NT2/D1 (cell line): ENCODE measurements around the gene CYP27C1.

Experiments used
- YY1 ChIP-seq: IDR thresholded peaks from 2 replicates; pipeline ENCODE4 v1.6.1; 2011; ENCODE audit not compliant: insufficient read length, insufficient read depth
- ZNF274 ChIP-seq: IDR thresholded peaks from 2 replicates; pipeline ENCODE4 v1.6.1; 2011; ENCODE audit warnings: mild to moderate bottlenecking, low read depth, low read length

DNA sequence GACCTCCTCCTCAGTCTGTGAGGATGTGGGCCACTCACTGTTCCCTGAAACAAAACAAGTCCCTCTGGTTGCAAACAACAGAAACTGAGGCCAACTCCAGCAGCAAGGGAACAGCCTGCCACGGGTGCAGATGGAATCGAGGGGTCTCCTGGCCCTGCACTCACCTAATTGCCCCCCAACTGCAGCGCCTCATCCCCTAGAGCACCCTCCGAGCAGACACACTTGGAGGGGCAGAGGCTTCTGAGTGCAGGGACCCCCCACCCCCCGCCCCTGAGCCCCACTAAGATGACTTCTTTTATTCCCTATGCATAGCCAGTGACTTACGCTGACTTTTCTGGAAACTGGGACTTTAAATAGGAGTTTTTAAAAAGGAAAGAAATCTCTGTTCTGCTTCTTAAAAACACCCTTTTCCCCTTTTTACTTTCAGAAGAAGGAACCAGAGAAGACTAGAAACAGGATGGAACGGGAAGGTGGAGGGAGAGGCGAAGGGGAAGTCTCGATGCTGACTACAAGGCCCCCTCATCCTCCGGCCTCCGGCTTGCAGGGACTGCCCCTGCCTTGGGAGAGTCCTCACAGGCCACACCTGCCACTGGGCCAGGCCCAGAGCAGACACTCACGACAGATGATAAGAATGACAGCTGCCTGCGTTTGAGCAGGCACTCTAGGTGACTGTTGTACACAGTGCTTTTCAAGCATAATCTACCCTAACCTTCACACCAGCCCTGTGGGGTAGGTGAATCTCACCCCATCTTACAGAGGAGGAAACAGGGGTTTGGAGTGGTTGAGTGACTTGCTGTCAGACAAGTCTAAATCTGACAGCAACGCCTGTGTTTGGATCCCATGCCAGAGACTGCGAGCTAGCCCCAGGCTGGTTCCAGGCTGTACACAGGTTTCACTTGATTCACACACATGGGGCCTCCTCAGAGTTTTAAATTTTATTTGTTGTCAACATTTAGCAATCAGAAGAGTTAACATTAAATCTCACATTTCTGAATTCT is 85.0 kb downstream of the CYP27C1 start:
- TF ChIP-seq ZNF274 (no peak), YY1 (no peak)
